Spleen (tissue), 11 donors: Measurements from ENCODE around the gene TMEM108. TPM values are rescaled to one million over a fixed set of nuclear protein-coding genes. Genes with fewer than 3 reads are reported as not detected.

ENCODE experiments used
- DNase-seq: peaks from one replicate; pipeline ENCODE4 v3.0.0-alpha.2; 2020
- H3K27ac ChIP-seq, 8 donors: fragments of 200-600 bp; sonication (generic) in 7 of 8; 1 replicate in 4 of 8; 2 replicates in 4 of 8; pipeline versions ENCODE4 v1.5.0 to v1.8.0; 2016 to 2021; ENCODE audit warnings: inconsistent platforms in 4 of 8, mild to moderate bottlenecking in 4 of 8, moderate library complexity in 1 of 8
- H3K27me3 ChIP-seq, 7 donors: fragments of 200-600 bp; sonication (generic) in 6 of 7; replicated peaks in 1 of 7; 1 replicate in 4 of 7; 2 replicates in 3 of 7; pipeline versions ENCODE4 v1.5.0 to v1.8.0; 2016 to 2021; ENCODE audit warnings: inconsistent platforms in 3 of 7, mild to moderate bottlenecking in 1 of 7
- H3K36me3 ChIP-seq, 6 donors: fragments of 200-600 bp; sonication (generic) in 5 of 6; 1 replicate in 4 of 6; 2 replicates in 2 of 6; pipeline versions ENCODE4 v1.5.0 to v1.8.0; 2016 to 2021; ENCODE audit warnings: inconsistent platforms in 2 of 6
- H3K4me1 ChIP-seq, 6 donors: fragments of 200-600 bp; sonication (generic) in 5 of 6; 1 replicate in 3 of 6; 2 replicates in 3 of 6; pipeline versions ENCODE4 v1.5.0 to v1.8.0; 2016 to 2021; ENCODE audit warnings: inconsistent platforms in 3 of 6
- H3K4me3 ChIP-seq, 8 donors: fragments of 200-600 bp; sonication (generic) in 7 of 8; 1 replicate in 4 of 8; 2 replicates in 4 of 8; pipeline versions ENCODE4 v1.5.0 to v1.8.0; 2016 to 2021; ENCODE audit warnings: inconsistent platforms in 4 of 8, mild to moderate bottlenecking in 4 of 8, moderate library complexity in 2 of 8
- H3K9me3 ChIP-seq, 8 donors: fragments of 200-600 bp; sonication (generic) in 7 of 8; 1 replicate in 4 of 8; 2 replicates in 4 of 8; pipeline versions ENCODE4 v1.5.0 to v1.8.0; 2016 to 2021; ENCODE audit warnings: inconsistent platforms in 4 of 8
- POLR2A ChIP-seq, 3 donors: fragments of 450-650 bp; IDR thresholded peaks; one replicate each; pipeline ENCODE4 v1.5.1; 2017; ENCODE audit warnings: antibody characterized with exemption in 3 of 3, mild to moderate bottlenecking in 1 of 3
- POLR2AphosphoS5 ChIP-seq, 3 donors: sonication (generic); formaldehyde crosslinking; IDR thresholded peaks; one replicate each; pipeline ENCODE4 v1.5.1; 2017; ENCODE audit warnings: antibody characterized with exemption in 3 of 3
- WGBS, 5 donors: extraction: QIAGEN DNeasy Blood & Tissue Kit in 3 of 5; methylation state at CpG; one replicate each; pipeline versions ENCODE4 v1.1.5 to v1.1.7; 2013 to 2018; 5-methylcytosine and 5-hydroxymethylcytosine counted together
- intact Hi-C: fragments of 100-400 bp; cut with DNase I; formaldehyde crosslinking; loops from one replicate; pipeline ENCODE4 v1.15.0; 2023; ENCODE audit warnings: low total_unique reads
- polyA plus RNA-seq, 3 donors: library from polyadenylated mRNA; stranded (reverse); fragments of 200-250 nt; gene quantifications; one replicate each; pipeline ENCODE4 v1.2.1, GENCODE V29; 2013
- total RNA-seq, 7 donors: library from RNA; depleted of rRNA in 3 of 7; stranded (reverse); fragments of >200 nt in 3 of 7; fragmentation: NEBNext Ultra II Directional in 4 of 7; extraction: Animal tissue kit (Norgen Biotek cat#: 25700) in 4 of 7; gene quantifications; one replicate each; pipeline versions ENCODE4 v1.1.0 to v1.2.1, GENCODE V29; 2016 to 2021
- TF ChIP-seq, protein P1 (sequence below), 11 experiments: fragments of 200-600 bp in 7 of 11; fragments of 450-650 bp in 4 of 11; sonication (generic) in 4 of 11; IDR thresholded peaks in 8 of 11; conservative IDR thresholded peaks in 3 of 11; 1 replicate in 7 of 11; 2 replicates in 4 of 11; pipeline versions ENCODE4 v1.4.0 to v1.8.0; 2016 to 2021; ENCODE audit warnings: antibody characterized with exemption in 11 of 11, inconsistent platforms in 4 of 11, mild to moderate bottlenecking in 1 of 11
- donor health status: healthy with polysubstance abuse.
- donor health status: DM: no; HTN: no; CAD: no; lungs with moderate emphysema.
- donor health status: DM: no; HTN: no; CAD: no.
- donor health status: Bipolar disorder and iron deficiency.
- donor health status: healthy.
- donor health status: DM: no; HTN: no; CAD: no.
- donor health status: DM: yes; HTN: yes; CAD: no.

The TMEM108 gene
- total and polyA plus RNA-seq, 10 donors, result 0.20 to 4.0 (median 1.1) TPM

DNA sequence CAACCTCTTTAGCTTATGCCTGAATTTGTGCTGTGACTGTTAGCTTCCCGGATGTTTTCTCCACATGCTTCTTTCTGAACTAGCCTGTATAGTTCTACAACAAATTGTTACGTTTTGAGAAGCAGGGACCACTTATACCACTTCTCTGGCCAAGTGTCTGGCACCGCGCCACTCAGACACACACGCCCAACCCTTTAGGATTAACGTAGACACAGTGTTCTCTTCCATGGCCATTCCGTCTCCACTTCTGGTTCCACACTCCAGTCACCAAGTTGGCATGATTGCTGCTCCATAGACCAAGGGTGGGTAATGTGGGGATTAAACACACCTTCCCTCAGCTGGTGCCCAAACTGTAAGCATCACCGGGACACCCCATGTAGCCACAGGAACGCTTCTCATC is 755 bp upstream of the TMEM108 start:
- intact Hi-C loops, result loop anchor here (10.0 kb wide), 1 partner anchor 303 kb away; no protein-coding TSS in a partner anchor
- no peak overlapping the region for H3K27ac ChIP-seq

DNA sequence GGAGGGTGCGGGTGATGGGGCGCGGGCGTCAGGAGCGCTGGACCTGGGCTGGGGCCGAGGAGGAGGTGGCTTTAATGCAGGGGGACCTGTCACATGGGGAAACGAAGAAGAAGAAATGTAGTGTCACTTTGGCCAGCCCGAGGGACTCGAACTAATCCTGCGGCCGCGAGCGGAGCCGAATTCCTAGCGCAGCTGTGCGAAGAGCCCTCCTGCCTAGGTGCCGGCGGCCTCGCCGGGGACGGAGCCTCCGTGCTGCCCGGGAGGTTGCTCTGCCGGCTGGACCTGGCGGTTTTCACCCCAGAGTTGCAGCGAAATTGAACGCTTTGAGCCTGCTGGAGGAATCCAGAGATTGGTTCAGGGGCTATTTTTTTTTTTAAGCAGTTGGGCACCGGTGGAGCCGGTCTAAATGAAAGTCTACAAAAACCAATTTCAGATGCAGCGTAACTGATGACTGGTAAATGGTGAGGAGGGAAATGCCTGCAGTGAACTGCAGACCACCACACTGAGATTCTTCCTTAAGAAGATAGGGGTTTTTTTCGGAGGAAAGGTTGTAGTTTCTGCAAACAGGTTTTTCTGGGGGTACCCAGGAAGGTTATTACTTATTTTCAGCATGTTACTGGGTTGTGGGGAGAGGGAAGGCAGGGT is 662 bp downstream of the TMEM108 start:
- intact Hi-C loops, result loop anchor here (10.0 kb wide), 1 partner anchor 304 kb away; no protein-coding TSS in a partner anchor
- 3 to 8% (median 5%) methylated on average over 31 of the region's 31 CpGs for WGBS, 5 donors
- H3K9me3 ChIP-seq, result no peaks in the 10 kb centered on the region
- no peaks in the 10 kb centered on the region for H3K36me3 ChIP-seq
- peaks cover 0 to 63% (median 36%) of the 10 kb centered on the region in 7 donors for H3K27me3 ChIP-seq
- H3K4me3 ChIP-seq, result peak overlapping the region; percentile 26 to 76 (median 55)
- no peak for TF ChIP-seq POLR2A (IDR thresholded peaks at IDR 0.05)
- TF ChIP-seq POLR2AphosphoS5 (IDR thresholded peaks at IDR 0.05), result no peak
- TF ChIP-seq, protein P1, sequence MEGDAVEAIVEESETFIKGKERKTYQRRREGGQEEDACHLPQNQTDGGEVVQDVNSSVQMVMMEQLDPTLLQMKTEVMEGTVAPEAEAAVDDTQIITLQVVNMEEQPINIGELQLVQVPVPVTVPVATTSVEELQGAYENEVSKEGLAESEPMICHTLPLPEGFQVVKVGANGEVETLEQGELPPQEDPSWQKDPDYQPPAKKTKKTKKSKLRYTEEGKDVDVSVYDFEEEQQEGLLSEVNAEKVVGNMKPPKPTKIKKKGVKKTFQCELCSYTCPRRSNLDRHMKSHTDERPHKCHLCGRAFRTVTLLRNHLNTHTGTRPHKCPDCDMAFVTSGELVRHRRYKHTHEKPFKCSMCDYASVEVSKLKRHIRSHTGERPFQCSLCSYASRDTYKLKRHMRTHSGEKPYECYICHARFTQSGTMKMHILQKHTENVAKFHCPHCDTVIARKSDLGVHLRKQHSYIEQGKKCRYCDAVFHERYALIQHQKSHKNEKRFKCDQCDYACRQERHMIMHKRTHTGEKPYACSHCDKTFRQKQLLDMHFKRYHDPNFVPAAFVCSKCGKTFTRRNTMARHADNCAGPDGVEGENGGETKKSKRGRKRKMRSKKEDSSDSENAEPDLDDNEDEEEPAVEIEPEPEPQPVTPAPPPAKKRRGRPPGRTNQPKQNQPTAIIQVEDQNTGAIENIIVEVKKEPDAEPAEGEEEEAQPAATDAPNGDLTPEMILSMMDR (IDR thresholded peaks at IDR 0.05 in 8 of 11, conservative IDR thresholded peaks at IDR 0.05 in 3 of 11), result no peak
- H3K4me1 ChIP-seq, result peaks cover 0 to 30% (median 16%) of the 10 kb centered on the region in 6 donors
- no peak overlapping the region for H3K27ac ChIP-seq
- no peak for DNase-seq

More for the DNA sequence above, 755 bp upstream of the TMEM108 start:
- Histone ChIP-seq H3K4me1 (peaks cover 0 to 30% (median 16%) of the 10 kb centered on the region in 6 donors), H3K4me3 (peak overlapping the region in 5 of 8 donors; percentile 36 to 76 (median 57)), H3K36me3 (no peaks in the 10 kb centered on the region), H3K27me3 (peaks cover 0 to 63% (median 36%) of the 10 kb centered on the region in 7 donors), H3K9me3 (no peaks in the 10 kb centered on the region)
- TF ChIP-seq, protein P1 (IDR thresholded peaks at IDR 0.05 in 8 of 11, conservative IDR thresholded peaks at IDR 0.05 in 3 of 11), result no peak
- TF ChIP-seq POLR2A (IDR thresholded peaks at IDR 0.05) (no peak), POLR2AphosphoS5 (IDR thresholded peaks at IDR 0.05) (no peak)
- DNase-seq, result no peak
- WGBS, 5 donors, result 74 to 83% (median 78%) methylated on average over 9 of the region's 9 CpGs

DNA sequence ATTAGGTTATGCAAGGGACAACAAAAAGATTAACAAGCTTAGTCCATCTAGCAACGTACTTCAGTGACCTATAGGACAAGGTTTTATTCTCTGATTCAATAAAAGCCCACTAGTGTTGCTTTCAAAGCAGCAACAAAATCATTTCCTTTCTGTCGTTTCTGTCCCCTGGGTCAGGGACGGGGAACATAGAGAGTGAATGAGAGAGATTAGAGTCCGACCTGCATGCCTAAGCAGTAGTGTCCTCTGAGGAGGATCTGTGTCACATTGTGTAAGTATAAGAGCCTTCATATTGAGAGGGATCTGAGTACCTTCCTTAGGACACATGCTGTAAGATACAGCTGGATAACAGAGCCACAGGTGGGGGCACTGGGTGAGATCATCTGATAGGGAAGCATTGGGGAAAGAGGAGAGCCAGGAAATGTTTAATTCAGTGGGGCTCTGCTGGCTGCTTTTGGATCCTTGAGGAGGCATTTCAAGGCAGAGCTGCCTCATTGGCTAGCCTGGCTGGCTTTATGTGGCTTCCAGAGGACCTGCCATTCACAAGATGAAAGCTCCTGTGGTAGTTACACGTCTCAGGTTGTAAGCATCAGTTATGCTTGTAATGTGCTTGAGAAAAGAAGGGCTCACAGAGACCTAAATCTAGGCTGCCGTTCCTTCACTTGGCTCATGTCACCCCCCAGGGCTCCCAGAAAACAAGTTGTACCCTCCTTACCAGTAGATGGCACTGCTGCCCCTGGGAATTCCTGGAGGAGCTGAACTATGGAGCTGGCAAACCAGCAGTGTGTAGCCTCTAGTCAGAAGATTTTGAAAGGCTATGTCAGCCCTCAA is 2.7 kb downstream of the TMEM108 start:
- no peaks in the 10 kb centered on the region for H3K36me3 ChIP-seq
- no peak overlapping the region for H3K4me3 ChIP-seq
- intact Hi-C loops, result loop anchor here (5.0 kb wide), 1 partner anchor 341 kb away; no protein-coding TSS in a partner anchor
- peaks cover 0 to 30% (median 16%) of the 10 kb centered on the region in 6 donors for H3K4me1 ChIP-seq
- no peak for DNase-seq
- H3K9me3 ChIP-seq, result no peaks in the 10 kb centered on the region
- peaks cover 0 to 56% (median 36%) of the 10 kb centered on the region in 7 donors for H3K27me3 ChIP-seq
- 20 to 27% (median 24%) methylated on average over 6 of the region's 6 CpGs for WGBS, 5 donors
- peak overlapping the region in 1 of 8 donors; percentile 27 for H3K27ac ChIP-seq
- TF ChIP-seq POLR2AphosphoS5 (IDR thresholded peaks at IDR 0.05), result no peak
- TF ChIP-seq, protein P1 (IDR thresholded peaks at IDR 0.05 in 8 of 11, conservative IDR thresholded peaks at IDR 0.05 in 3 of 11), result peak; percentile 10 to 71 (median 55)

DNA sequence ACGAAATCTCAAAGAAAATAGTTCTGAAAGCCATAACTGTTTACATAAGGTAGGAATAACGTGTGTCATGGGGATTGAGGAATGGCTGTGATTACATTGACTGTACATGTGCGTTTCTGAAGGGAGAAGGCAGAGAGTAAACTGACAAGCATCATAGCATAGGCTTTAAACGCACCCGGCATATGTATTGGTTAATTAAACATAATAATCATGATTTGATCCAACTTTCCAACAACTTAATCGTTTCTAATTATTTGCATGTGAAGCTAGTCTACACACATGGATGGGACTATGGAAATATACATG is 3.3 kb downstream of the TMEM108 start:
- Histone ChIP-seq H3K36me3 (no peaks in the 10 kb centered on the region), H3K4me1 (peaks cover 0 to 30% (median 16%) of the 10 kb centered on the region in 6 donors), H3K9me3 (no peaks in the 10 kb centered on the region), H3K27me3 (peaks cover 0 to 51% (median 34%) of the 10 kb centered on the region in 7 donors), H3K4me3 (no peak overlapping the region), H3K27ac (no peak overlapping the region)
- WGBS, 5 donors, result 49 to 54% (median 50%) methylated on average over 6 of the region's 6 CpGs
- TF ChIP-seq POLR2AphosphoS5 (IDR thresholded peaks at IDR 0.05), result no peak
- TF ChIP-seq, protein P1 (IDR thresholded peaks at IDR 0.05 in 8 of 11, conservative IDR thresholded peaks at IDR 0.05 in 3 of 11), result peak in 1 of 11 experiments; percentile 1
- intact Hi-C loops, result loop anchor here (5.0 kb wide), 1 partner anchor 341 kb away; no protein-coding TSS in a partner anchor
- no peak for DNase-seq
